OCI-LY3 (cell line): ENCODE results near the gene UPF1.

Source experiments
- H2AFZ ChIP-seq: fragments of 200-600, 300-600 bp; shearing (Covaris generic); 2 replicates; pipeline ENCODE4 v1.6.0; 2014; ENCODE audit warnings: antibody characterized with exemption, low read depth, low read length
- H3K27ac ChIP-seq: fragments of 200-600, 300-600 bp; sonication (generic); 2 replicates; pipeline ENCODE4 v1.5.1; 2014; ENCODE audit warnings: mild to moderate bottlenecking, low read length, moderate library complexity, mixed read lengths
- H3K27me3 ChIP-seq: fragments of 200-600, 300-600 bp; sonication (generic); 2 replicates; pipeline ENCODE4 v1.6.1; 2014; ENCODE audit warnings: low read depth, low read length, mixed read lengths
- H3K36me3 ChIP-seq: fragments of 200-600, 300-600 bp; sonication (generic); replicated peaks from 2 replicates; pipeline ENCODE3; 2014; ENCODE audit warnings: low read depth, low read length, mixed read lengths
- H3K4me1 ChIP-seq: fragments of 300-600, 200-600 bp; sonication (generic); 2 replicates; pipeline ENCODE4 v1.6.1; 2014; ENCODE audit warnings: low read length, mixed read lengths
- H3K4me2 ChIP-seq: fragments of 200-600, 300-600 bp; sonication (generic); 2 replicates; pipeline ENCODE4 v1.6.1; 2014; ENCODE audit warnings: low read length, mixed read lengths
- H3K4me3 ChIP-seq: fragments of 300-600, 200-600 bp; sonication (generic); 2 replicates; pipeline ENCODE4 v1.5.1; 2014; ENCODE audit warnings: antibody characterized with exemption, mild to moderate bottlenecking, low read length, moderate library complexity
- H3K79me2 ChIP-seq: fragments of 300-600, 200-600 bp; shearing (Covaris generic); 2 replicates; pipeline ENCODE4 v1.6.1; 2014; ENCODE audit warnings: mild to moderate bottlenecking, low read length, mixed read lengths
- H3K9ac ChIP-seq: fragments of 300-600, 200-600 bp; shearing (Covaris generic); 2 replicates; pipeline ENCODE4 v1.6.0; 2014; ENCODE audit warnings: mild to moderate bottlenecking, low read length, moderate library complexity
- H3K9me3 ChIP-seq: fragments of 200-600, 300-600 bp; shearing (Covaris generic); 2 replicates; pipeline ENCODE4 v1.6.1; 2014; ENCODE audit warnings: low read length, mixed read lengths; ENCODE audit not compliant: insufficient read depth
- H4K20me1 ChIP-seq: fragments of 200-600, 300-600 bp; sonication (generic); 2 replicates; pipeline ENCODE4 v1.6.1; 2016; ENCODE audit warnings: low read length, mixed read lengths; ENCODE audit not compliant: insufficient read depth
- CTCF ChIP-seq: fragments of 200-600, 300-600 bp; sonication (generic); IDR thresholded peaks from 2 replicates; pipeline ENCODE4 v1.5.1; 2014; ENCODE audit warnings: antibody characterized with exemption, low read length, low read depth
- EZH2phosphoT487 ChIP-seq: fragments of 200-600 bp; shearing (Covaris generic); IDR thresholded peaks from 2 replicates; pipeline ENCODE4 v1.6.1; 2018; ENCODE audit warnings: antibody characterized with exemption, mixed run types, low read depth

Gene UPF1

GRCh38 chr19:18886972-18887371 lies 55.2 kb downstream of the UPF1 start:
- H4K20me1 ChIP-seq: no peaks in the 10 kb centered on the region
- no peak overlapping the region for H3K4me3 ChIP-seq
- H3K9me3 ChIP-seq: no peaks in the 10 kb centered on the region; the same call in 1 of the 2 replicates
- TF ChIP-seq CTCF: no peak
- no peak for TF ChIP-seq EZH2phosphoT487
- H3K4me1 ChIP-seq: no peaks in the 10 kb centered on the region
- no peaks in the 10 kb centered on the region for H3K79me2 ChIP-seq
- H3K4me2 ChIP-seq: no peak overlapping the region
- H2AFZ ChIP-seq: no peak overlapping the region
- no peaks in the 10 kb centered on the region for H3K36me3 ChIP-seq
- no peaks in the 10 kb centered on the region for H3K27me3 ChIP-seq
- H3K27ac ChIP-seq: no peak overlapping the region
- H3K9ac ChIP-seq: no peak overlapping the region

- Histone ChIP-seq H3K4me3 (no peak overlapping the region), H3K36me3 (no peaks in the 10 kb centered on the region), H4K20me1 (no peaks in the 10 kb centered on the region), H3K9ac (no peak overlapping the region), H2AFZ (no peak overlapping the region), H3K27me3 (no peaks in the 10 kb centered on the region), H3K27ac (no peak overlapping the region), H3K4me2 (no peak overlapping the region), H3K79me2 (no peaks in the 10 kb centered on the region), H3K9me3 (no peaks in the 10 kb centered on the region; the same call in 1 of the 2 replicates), H3K4me1 (no peaks in the 10 kb centered on the region)
- TF ChIP-seq CTCF (no peak), EZH2phosphoT487 (no peak)
Observed at GRCh38 chr19:18889949-18890745, 58.4 kb downstream of the UPF1 start.

- H2AFZ ChIP-seq: no peak overlapping the region
- H3K79me2 ChIP-seq: no peaks in the 10 kb centered on the region
- H4K20me1 ChIP-seq: no peaks in the 10 kb centered on the region
- H3K9ac ChIP-seq: no peak overlapping the region
- H3K27ac ChIP-seq: no peak overlapping the region
- no peaks in the 10 kb centered on the region for H3K9me3 ChIP-seq
- no peaks in the 10 kb centered on the region for H3K4me1 ChIP-seq
- H3K36me3 ChIP-seq: no peaks in the 10 kb centered on the region
- no peak for TF ChIP-seq CTCF
- TF ChIP-seq EZH2phosphoT487: no peak
- H3K4me2 ChIP-seq: no peak overlapping the region
- no peaks in the 10 kb centered on the region for H3K27me3 ChIP-seq
- no peak overlapping the region for H3K4me3 ChIP-seq
Observed at GRCh38 chr19:18893587-18894253, 62.0 kb downstream of the UPF1 start.

- Histone ChIP-seq H2AFZ (no peak overlapping the region), H3K27ac (no peak overlapping the region), H3K27me3 (no peaks in the 10 kb centered on the region), H3K4me1 (no peaks in the 10 kb centered on the region), H3K4me3 (no peak overlapping the region), H3K36me3 (peaks cover 6% of the 10 kb centered on the region), H3K9me3 (no peaks in the 10 kb centered on the region), H4K20me1 (no peaks in the 10 kb centered on the region), H3K79me2 (no peaks in the 10 kb centered on the region), H3K4me2 (no peak overlapping the region), H3K9ac (no peak overlapping the region)
- TF ChIP-seq CTCF: no peak
- no peak for TF ChIP-seq EZH2phosphoT487
Observed at GRCh38 chr19:18894254-18895037, 62.7 kb downstream of the UPF1 start.
